Right atrium auricular region (tissue), 2 donors: Measurements from ENCODE around the gene OSBPL3. TPM values are rescaled to one million over a fixed set of nuclear protein-coding genes. Genes with fewer than 3 reads are reported as not detected.

Experiments used
- DNase-seq: peaks from one replicate; pipeline ENCODE4 v3.0.0-alpha.2; 2019; ENCODE audit warnings: low spot score
- H3K27ac ChIP-seq, 2 donors: fragments of 200-600 bp; sonication (generic); 1 replicate in 1 of 2; 2 replicates in 1 of 2; pipeline ENCODE4 v1.5.1; 2016 to 2019
- H3K27me3 ChIP-seq, 2 donors: fragments of 200-600 bp; sonication (generic); one replicate each; pipeline versions ENCODE4 v1.5.1 to v1.6.0; 2017 to 2019
- H3K36me3 ChIP-seq: fragments of 200-600 bp; sonication (generic); one replicate; pipeline ENCODE4 v1.5.1; 2016
- H3K4me1 ChIP-seq, 2 donors: fragments of 200-600 bp; sonication (generic); one replicate each; pipeline versions ENCODE4 v1.5.1 to v1.6.0; 2017 to 2019
- H3K4me3 ChIP-seq, 2 donors: fragments of 200-600 bp; sonication (generic); 1 replicate in 1 of 2; 2 replicates in 1 of 2; pipeline ENCODE4 v1.5.1; 2017 to 2019; ENCODE audit warnings: mild to moderate bottlenecking in 1 of 2, moderate library complexity in 1 of 2
- H3K9me3 ChIP-seq, 2 donors: fragments of 200-600 bp; sonication (generic); one replicate each; pipeline ENCODE4 v1.5.1; 2019
- total RNA-seq, 2 donors: library from RNA; depleted of rRNA; stranded (reverse); fragments of >200 nt; gene quantifications; one replicate each; pipeline ENCODE4 v1.1.0, GENCODE V29; 2016
- TF ChIP-seq, protein P1 (sequence below), 2 donors: fragments of 200-600 bp; sonication (generic); IDR thresholded peaks; one replicate each; pipeline ENCODE4 v1.5.1; 2019; ENCODE audit warnings: antibody characterized with exemption in 2 of 2

OSBPL3 gene
- total RNA-seq, 2 donors from 2014 or later: 4.8 to 6.7 TPM

DNA sequence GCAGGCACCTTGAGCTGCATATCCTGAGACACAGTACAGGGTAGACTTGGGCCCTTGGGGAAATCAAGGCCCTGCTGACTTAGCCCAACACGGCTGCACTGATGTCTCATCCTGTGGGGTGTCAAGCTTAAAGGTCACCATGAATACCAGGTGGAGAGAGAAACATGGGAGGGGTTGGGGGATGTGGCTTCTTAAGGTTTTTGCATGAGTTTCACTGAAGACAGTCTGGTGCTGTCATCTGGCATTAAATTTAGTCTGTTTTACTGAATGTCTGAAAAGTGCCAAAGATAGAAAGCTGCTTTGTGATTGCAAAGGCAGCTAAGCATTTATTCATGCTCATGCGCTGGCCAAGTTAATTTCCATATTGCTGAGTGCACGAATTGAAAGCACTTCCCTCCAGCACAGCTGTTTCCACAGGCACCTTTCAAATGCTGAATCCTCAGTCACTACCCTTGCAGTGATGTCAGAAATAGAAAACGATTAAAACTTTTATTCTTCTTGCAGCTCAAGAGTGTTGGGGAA, 102.1 kb downstream of the OSBPL3 start:
- Histone ChIP-seq H3K4me1 (no peaks in the 10 kb centered on the region), H3K4me3 (no peak overlapping the region), H3K36me3 (no peaks in the 10 kb centered on the region), H3K27me3 (no peaks in the 10 kb centered on the region), H3K27ac (no peak overlapping the region), H3K9me3 (no peaks in the 10 kb centered on the region)
- TF ChIP-seq, protein P1, sequence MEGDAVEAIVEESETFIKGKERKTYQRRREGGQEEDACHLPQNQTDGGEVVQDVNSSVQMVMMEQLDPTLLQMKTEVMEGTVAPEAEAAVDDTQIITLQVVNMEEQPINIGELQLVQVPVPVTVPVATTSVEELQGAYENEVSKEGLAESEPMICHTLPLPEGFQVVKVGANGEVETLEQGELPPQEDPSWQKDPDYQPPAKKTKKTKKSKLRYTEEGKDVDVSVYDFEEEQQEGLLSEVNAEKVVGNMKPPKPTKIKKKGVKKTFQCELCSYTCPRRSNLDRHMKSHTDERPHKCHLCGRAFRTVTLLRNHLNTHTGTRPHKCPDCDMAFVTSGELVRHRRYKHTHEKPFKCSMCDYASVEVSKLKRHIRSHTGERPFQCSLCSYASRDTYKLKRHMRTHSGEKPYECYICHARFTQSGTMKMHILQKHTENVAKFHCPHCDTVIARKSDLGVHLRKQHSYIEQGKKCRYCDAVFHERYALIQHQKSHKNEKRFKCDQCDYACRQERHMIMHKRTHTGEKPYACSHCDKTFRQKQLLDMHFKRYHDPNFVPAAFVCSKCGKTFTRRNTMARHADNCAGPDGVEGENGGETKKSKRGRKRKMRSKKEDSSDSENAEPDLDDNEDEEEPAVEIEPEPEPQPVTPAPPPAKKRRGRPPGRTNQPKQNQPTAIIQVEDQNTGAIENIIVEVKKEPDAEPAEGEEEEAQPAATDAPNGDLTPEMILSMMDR (IDR thresholded peaks at IDR 0.05): no peak
- no peak for DNase-seq

DNA sequence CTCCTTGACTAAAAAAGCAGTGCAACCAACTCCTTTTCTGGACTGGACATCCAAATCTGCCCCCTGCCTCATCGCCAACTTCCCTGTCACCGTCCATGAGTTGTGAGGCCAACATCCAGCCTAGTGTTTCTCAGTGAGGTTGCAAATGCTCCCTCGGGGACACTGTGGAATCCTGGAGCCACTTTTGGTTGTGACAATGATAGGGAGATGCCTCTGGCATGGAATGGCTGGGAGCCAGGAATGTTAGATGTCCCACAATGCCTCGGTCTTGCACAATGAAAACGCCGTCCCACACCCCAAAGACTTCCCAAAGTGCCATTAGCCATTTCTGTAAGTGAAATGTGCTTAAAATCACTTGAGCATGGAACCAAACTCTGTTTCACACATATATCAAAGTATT, 105.2 kb downstream of the OSBPL3 start:
- Histone ChIP-seq H3K27ac (no peak overlapping the region), H3K9me3 (no peaks in the 10 kb centered on the region)
- TF ChIP-seq, protein P1 (IDR thresholded peaks at IDR 0.05): no peak

DNA sequence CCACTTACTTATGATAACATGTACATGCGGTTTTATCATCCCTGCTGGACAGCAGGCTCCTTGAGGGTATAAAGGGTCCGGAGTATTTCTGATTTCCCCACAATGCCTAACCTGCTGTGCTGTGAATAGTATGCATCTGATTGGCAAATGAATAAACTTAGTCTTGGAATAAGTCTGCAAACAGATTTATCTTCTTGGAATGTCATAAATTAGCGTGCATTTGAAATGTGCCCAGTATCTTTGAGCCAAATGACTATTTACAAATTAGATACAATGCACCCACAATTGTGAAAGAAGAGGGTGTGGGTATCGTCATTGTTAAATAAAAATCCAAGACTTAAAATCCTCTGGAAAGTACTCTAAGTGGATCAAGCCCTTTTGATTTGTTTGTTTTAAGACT, 106.0 kb downstream of the OSBPL3 start:
- H3K4me3 ChIP-seq: no peak overlapping the region
- no peak for DNase-seq
- no peaks in the 10 kb centered on the region for H3K9me3 ChIP-seq
- TF ChIP-seq, protein P1 (IDR thresholded peaks at IDR 0.05): no peak
- no peaks in the 10 kb centered on the region for H3K36me3 ChIP-seq
- no peaks in the 10 kb centered on the region for H3K27me3 ChIP-seq
- no peak overlapping the region for H3K27ac ChIP-seq
- no peaks in the 10 kb centered on the region for H3K4me1 ChIP-seq

More for the DNA sequence above, 105.2 kb downstream of the OSBPL3 start:
- Histone ChIP-seq H3K4me1 (no peaks in the 10 kb centered on the region), H3K36me3 (no peaks in the 10 kb centered on the region), H3K4me3 (no peak overlapping the region), H3K27me3 (no peaks in the 10 kb centered on the region)
- no peak for DNase-seq

DNA sequence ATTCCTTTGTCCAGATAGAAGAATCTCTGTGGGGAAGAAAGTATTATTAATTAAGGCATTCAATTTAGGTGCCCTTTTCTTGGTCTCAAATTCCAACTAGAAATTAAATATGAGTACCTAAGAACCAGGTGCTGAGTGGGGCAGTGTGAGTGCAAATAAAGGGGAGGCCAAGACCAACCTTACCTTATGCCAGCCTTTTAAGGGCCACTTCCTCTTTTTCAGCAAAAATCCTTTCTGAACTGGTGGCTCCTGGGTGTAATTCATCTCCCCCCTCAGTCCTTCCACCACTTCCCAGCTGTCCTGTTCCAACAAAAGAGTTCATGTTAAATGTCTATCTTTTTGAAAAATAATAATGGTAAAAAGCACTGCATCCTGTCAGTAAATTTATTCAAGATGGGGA, 108.2 kb downstream of the OSBPL3 start:
- Histone ChIP-seq H3K27me3 (no peaks in the 10 kb centered on the region), H3K27ac (no peak overlapping the region), H3K36me3 (no peaks in the 10 kb centered on the region), H3K4me1 (no peaks in the 10 kb centered on the region), H3K4me3 (no peak overlapping the region), H3K9me3 (no peaks in the 10 kb centered on the region)
- DNase-seq: no peak
- TF ChIP-seq, protein P1 (IDR thresholded peaks at IDR 0.05): no peak

DNA sequence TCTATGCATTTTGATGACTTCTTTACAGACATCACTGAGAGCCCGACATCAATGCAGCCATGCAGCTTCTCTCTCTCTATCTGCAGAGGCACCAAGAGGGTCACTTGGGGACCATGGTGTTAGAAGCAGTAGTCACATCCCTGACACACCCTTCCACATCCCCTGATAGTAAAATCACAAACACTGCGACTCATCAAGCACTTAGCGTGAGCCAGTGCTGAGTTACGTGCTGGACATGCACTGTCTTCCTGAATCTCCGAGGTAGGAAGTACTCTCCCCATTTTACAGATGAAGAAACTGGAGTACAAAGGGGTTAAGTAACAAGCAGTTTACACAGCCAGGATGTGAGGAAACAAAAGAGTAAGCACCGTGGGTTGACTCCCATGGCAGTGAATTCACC, 109.2 kb downstream of the OSBPL3 start:
- no peak overlapping the region for H3K4me3 ChIP-seq
- no peak for DNase-seq
- TF ChIP-seq, protein P1 (IDR thresholded peaks at IDR 0.05): no peak
- H3K4me1 ChIP-seq: no peaks in the 10 kb centered on the region
- H3K9me3 ChIP-seq: no peaks in the 10 kb centered on the region
- H3K27me3 ChIP-seq: no peaks in the 10 kb centered on the region
- H3K36me3 ChIP-seq: no peaks in the 10 kb centered on the region
- no peak overlapping the region for H3K27ac ChIP-seq

DNA sequence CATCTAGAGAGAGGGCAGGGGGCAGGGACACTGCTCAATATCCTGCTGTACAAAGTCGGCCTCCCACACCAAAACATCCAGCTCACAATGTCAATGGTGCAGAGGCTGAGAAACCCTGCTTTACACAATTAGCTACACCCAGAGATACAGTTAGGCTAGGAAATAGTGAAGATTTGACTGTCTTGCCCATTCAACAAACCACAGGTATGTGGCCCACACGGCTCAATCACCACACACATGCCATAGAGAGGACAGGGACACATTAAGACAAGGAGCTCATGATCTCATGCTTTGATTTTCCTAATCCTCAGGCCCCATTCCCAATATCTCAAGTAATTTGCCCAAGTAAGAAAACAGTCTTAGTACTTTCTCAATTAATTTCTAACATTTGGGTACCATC, 110.4 kb downstream of the OSBPL3 start:
- Histone ChIP-seq H3K36me3 (no peaks in the 10 kb centered on the region), H3K4me3 (no peak overlapping the region), H3K27ac (no peak overlapping the region), H3K4me1 (no peaks in the 10 kb centered on the region), H3K9me3 (no peaks in the 10 kb centered on the region), H3K27me3 (no peaks in the 10 kb centered on the region)
- DNase-seq: no peak
- TF ChIP-seq, protein P1 (IDR thresholded peaks at IDR 0.05): no peak
